ENCODE data around the gene LPGAT1.

The LPGAT1 gene

GRCh38 chr1:211734791-211735190 lies 95.8 kb downstream of the LPGAT1 start:
- no peak overlapping the region for H3K27ac ChIP-seq
- TF ChIP-seq, protein P1, sequence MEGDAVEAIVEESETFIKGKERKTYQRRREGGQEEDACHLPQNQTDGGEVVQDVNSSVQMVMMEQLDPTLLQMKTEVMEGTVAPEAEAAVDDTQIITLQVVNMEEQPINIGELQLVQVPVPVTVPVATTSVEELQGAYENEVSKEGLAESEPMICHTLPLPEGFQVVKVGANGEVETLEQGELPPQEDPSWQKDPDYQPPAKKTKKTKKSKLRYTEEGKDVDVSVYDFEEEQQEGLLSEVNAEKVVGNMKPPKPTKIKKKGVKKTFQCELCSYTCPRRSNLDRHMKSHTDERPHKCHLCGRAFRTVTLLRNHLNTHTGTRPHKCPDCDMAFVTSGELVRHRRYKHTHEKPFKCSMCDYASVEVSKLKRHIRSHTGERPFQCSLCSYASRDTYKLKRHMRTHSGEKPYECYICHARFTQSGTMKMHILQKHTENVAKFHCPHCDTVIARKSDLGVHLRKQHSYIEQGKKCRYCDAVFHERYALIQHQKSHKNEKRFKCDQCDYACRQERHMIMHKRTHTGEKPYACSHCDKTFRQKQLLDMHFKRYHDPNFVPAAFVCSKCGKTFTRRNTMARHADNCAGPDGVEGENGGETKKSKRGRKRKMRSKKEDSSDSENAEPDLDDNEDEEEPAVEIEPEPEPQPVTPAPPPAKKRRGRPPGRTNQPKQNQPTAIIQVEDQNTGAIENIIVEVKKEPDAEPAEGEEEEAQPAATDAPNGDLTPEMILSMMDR (conservative IDR thresholded peaks at IDR 0.05), result no peak
- TF ChIP-seq ZFX (IDR thresholded peaks at IDR 0.05), result no peak

GRCh38 chr1:211734359-211734758 lies 96.2 kb downstream of the LPGAT1 start:
- no peak for TF ChIP-seq ZFX (IDR thresholded peaks at IDR 0.05)
- TF ChIP-seq, protein P1 (conservative IDR thresholded peaks at IDR 0.05), result no peak
- no peak overlapping the region for H3K27ac ChIP-seq

GRCh38 chr1:211732293-211732980 lies 98.1 kb downstream of the LPGAT1 start:
- TF ChIP-seq, protein P1 (conservative IDR thresholded peaks at IDR 0.05), result no peak
- TF ChIP-seq ZFX (IDR thresholded peaks at IDR 0.05), result no peak
- H3K27ac ChIP-seq, result no peak overlapping the region

DNA sequence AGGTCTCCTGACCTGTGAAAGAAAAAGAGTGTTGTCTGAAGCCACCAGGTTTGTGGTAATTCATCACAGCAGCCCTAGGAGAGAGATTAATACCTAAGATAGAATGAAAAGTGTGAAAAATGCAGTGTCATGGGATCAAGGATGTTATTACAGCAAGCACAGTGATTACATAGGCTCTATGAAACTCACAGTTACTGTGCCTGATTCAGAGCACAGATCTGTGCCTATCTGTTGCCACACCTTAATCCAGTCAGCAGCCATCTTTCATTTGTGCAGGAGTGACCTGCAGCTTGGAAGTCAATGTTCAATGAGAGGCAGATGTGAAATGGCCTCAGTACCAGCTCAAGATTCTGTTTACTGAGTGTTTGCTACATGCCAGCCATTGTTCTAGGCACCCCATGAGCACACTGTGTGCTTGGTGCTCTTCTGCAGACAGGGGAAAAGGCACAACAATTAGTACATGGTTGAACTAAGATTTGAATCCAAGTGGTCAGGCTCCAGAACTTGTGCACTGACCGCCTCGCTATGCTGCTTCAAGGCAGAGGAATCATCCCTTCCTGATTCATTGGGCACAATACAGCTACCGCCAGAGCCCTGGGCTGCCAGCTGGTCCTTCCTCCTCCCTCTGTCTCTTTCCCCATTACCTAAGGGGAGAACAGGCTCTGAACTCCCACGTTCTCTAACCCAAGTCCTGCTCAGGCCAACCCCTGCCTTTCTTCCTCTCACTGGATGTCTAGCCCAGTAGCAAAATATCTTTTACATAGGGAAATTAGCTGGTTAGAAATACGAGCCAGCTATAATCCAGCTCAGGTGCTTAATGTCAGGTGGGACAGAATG lies 98.9 kb downstream of the LPGAT1 start:
- TF ChIP-seq, protein P1 (conservative IDR thresholded peaks at IDR 0.05), result no peak
- no peak for TF ChIP-seq ZFX (IDR thresholded peaks at IDR 0.05)
- no peak overlapping the region for H3K27ac ChIP-seq

DNA sequence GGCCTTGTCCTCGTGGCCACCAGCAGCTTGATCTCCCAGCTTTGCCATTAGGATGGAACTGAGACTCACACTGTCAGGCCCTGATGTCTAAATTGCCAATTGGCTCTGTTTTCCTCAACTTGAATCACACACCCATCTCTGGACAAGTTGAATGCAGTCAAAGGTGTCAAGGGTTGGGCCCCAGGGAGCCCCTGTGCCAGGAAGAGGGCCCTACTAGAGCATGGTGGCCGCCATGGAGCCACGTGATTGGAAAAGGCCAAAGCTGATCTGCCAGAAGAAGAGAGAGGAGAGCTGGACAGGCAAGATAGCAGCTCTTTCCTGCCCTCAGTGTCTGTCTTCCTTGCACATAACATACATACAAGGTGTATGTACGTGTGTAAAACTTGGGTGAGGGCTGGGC lies 100.2 kb downstream of the LPGAT1 start:
- no peak overlapping the region for H3K27ac ChIP-seq
- TF ChIP-seq ZFX (IDR thresholded peaks at IDR 0.05), result no peak
- TF ChIP-seq, protein P1 (conservative IDR thresholded peaks at IDR 0.05), result no peak

- H3K27ac ChIP-seq, result no peak overlapping the region
- TF ChIP-seq ZFX (IDR thresholded peaks at IDR 0.05), result no peak
- TF ChIP-seq, protein P1 (conservative IDR thresholded peaks at IDR 0.05), result no peak
Observed at GRCh38 chr1:211729238-211729637, 101.3 kb downstream of the LPGAT1 start.

DNA sequence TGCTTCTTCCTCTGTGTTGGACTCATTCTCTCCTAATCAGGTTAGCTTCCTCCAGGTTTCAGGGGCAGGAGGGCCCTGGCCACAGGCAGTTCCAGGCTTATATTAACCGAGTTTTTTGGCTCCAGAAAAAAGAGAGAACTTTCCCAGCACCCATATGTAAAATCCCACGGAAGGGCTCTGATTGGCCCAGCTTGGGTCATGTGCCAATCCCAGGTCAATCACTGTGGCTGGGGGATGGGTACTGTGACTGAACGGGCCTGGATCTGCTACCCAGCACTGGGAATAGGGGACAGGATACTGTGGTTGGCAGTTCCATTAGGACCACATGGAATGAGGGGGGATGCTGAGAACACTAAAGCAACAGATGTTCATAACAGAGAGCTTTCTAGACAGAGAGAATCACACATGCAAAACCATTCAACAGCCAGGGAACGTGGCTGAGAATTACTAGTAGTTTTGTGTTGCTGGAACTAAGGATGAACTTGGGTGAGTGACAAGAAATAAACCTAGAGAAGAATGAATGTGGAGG lies 104.0 kb downstream of the LPGAT1 start:
- no peak overlapping the region for H3K27ac ChIP-seq
- TF ChIP-seq ZFX (IDR thresholded peaks at IDR 0.05), result no peak
- TF ChIP-seq, protein P1 (conservative IDR thresholded peaks at IDR 0.05), result no peak
